AG04449 (cell line): ENCODE data around the gene SEPTIN5.

Source experiments
- CTCF ChIA-PET: fragments of 350-600 bp; formaldehyde crosslinking; extraction: SDS; loops from one replicate; lab custom pipeline; 2021; ENCODE audit warnings: antibody characterized with exemption; lab: Yijun Ruan, JAX
- POLR2A ChIA-PET: fragments of 400-600, 350-600 bp; formaldehyde crosslinking; extraction: SDS; loops from one replicate; lab custom pipeline; 2020; ENCODE audit warnings: antibody characterized with exemption, inconsistent platforms; lab: Yijun Ruan, JAX
- DNase-seq: peaks from one replicate; pipeline ENCODE4 v3.0.0-alpha.2; 2010; ENCODE audit warnings: low read depth, low spot score
- H3K4me3 ChIP-seq: 2 replicates; pipeline ENCODE4 v1.5.1; 2011; ENCODE audit warnings: low read depth, mild to moderate bottlenecking, control low read depth, low read length
- TF ChIP-seq, protein P1 (sequence below): IDR thresholded peaks from one replicate; pipeline ENCODE4 v1.5.1; 2011; ENCODE audit warnings: mild to moderate bottlenecking, moderate library complexity, low read length, control low read depth, inconsistent platforms; ENCODE audit not compliant: insufficient read depth; ENCODE audit errors: missing control alignments

SEPTIN5 gene

DNA sequence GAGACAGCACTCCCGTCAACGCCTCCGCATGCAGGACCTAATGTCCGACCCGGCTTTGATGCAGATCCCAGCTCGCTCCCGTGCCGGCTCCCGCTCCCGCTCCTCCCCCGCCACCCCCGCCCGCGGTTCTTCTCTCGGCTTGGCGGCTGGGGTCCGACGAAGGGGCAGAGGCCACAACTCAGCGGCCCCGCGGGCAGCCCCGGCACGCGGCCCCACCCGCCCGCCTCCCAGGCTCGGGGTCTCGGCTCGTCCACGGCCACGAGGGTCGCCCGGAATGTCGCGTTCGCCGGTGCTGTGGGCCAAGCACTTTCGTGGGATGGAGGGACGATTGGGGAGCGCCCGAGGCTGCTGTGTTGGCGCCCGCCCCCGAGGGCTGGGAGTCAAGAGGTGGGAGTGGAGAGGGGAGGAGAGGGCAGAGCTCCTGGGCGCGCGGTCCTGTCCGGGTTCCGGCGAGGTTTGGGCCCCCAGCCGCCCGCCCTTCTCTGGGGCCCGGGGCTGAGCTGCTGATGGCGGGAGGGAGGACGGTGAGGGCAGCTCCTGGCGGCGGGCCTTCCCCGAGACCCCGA, 40.9 kb downstream of the SEPTIN5 start:
- ChIA-PET POLR2A (no interaction called here), CTCF (interaction anchor here (2.0 kb wide), 1 partner anchor 24 kb away, joined by 9 read pairs; no protein-coding TSS in a partner anchor)
- TF ChIP-seq, protein P1, sequence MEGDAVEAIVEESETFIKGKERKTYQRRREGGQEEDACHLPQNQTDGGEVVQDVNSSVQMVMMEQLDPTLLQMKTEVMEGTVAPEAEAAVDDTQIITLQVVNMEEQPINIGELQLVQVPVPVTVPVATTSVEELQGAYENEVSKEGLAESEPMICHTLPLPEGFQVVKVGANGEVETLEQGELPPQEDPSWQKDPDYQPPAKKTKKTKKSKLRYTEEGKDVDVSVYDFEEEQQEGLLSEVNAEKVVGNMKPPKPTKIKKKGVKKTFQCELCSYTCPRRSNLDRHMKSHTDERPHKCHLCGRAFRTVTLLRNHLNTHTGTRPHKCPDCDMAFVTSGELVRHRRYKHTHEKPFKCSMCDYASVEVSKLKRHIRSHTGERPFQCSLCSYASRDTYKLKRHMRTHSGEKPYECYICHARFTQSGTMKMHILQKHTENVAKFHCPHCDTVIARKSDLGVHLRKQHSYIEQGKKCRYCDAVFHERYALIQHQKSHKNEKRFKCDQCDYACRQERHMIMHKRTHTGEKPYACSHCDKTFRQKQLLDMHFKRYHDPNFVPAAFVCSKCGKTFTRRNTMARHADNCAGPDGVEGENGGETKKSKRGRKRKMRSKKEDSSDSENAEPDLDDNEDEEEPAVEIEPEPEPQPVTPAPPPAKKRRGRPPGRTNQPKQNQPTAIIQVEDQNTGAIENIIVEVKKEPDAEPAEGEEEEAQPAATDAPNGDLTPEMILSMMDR: no peak
- no peak overlapping the region for H3K4me3 ChIP-seq
- no peak for DNase-seq

DNA sequence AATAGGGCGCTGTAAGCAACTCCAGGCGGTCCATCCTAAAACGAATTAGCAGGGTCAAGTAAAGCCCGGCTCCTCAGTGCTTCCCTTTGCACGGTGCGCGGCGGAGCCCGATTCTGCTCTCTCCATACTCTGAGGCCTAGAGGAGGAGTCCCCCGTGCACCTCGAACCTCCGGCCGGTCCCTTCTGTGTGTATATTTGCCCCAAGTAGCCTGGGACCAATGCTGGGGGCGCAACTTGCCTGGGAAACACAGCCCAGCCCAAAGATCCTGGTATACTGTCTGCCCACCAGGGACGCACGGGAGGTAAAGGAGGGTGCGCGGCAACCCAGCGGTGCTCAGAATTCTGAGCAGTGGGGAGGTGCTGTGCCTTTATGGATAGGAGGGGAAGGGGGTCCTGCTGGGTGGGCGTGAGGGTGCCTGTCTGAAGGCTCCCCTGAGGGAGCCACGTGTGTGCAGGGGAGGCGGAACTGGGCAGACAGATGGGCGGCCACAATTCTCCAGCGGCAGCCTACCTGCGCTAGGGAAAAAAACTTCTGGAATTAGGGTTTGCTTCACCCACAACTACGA, 41.5 kb downstream of the SEPTIN5 start:
- DNase-seq: no peak
- no peak overlapping the region for H3K4me3 ChIP-seq
- POLR2A ChIA-PET: no interaction called here
- TF ChIP-seq, protein P1: no peak
- CTCF ChIA-PET: interaction anchor here (0.8 to 2.4 kb wide), 5 partner anchors 9 to 160 kb away, joined by 3 to 16 read pairs (median 3); no protein-coding TSS in a partner anchor

GRCh38 chr22:19756288-19757128, 42.2 kb downstream of the SEPTIN5 start:
- CTCF ChIA-PET: interaction anchor here (0.8 to 2.4 kb wide), 7 partner anchors 10 to 161 kb away, joined by 3 to 16 read pairs (median 4); no protein-coding TSS in a partner anchor
- DNase-seq: no peak
- POLR2A ChIA-PET: no interaction called here
- H3K4me3 ChIP-seq: no peak overlapping the region
- TF ChIP-seq, protein P1: peak; percentile 52

- H3K4me3 ChIP-seq: no peak overlapping the region
- ChIA-PET CTCF (interaction anchor here (1.1 to 2.4 kb wide), 5 partner anchors 11 to 160 kb away, joined by 3 to 16 read pairs (median 4); no protein-coding TSS in a partner anchor), POLR2A (no interaction called here)
- TF ChIP-seq, protein P1: no peak
- no peak for DNase-seq
These were observed 43.1 kb downstream of the SEPTIN5 start for GRCh38 chr22:19757140-19757984.

DNA sequence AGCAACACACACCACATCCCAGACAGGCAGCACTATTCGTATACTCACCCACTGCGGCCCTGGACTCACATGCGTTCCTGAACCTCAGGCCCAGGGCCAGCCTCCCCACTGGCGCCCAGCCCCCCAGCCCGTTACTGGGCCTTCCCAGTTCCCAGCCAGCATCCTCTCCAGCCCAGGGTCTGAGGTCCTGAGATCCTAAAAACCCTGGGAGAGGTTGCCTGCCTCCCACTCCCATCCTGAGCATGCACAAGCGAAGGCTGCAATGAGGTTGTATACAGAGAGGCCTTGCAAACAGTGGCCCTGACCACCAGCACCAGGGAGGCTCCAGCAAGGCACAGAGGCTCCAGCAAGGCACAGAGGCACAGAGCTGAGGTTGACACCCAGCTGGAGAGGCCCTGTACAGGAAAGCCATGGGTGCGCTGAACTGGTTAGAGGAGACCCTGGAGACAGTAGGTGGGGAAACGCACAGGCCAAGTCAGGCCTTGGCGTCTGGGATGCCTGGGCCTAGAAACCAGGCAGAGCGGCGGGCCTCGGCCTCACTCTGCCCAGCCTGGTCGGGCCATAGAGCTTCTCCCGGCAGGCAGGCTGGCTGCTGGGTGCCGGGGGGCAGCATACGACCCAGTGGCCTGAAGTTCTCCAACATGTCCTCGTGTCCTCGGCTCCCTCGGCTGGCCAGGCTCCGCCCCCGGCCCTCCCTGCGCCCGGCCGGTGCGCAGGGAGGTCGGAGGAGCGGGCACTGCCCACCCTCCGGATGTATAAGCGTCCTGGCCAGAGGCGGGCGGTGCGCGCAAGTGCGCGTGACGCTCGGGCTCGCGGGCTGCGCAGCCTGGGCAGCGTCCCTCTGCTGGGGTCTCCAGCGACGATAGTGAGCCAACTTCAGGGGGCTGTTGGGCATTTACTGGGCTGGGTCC, 43.9 kb downstream of the SEPTIN5 start:
- H3K4me3 ChIP-seq: no peak overlapping the region
- CTCF ChIA-PET: interaction anchor here (1.1 to 2.4 kb wide), 4 partner anchors 17 to 153 kb away, joined by 4 to 16 read pairs (median 4); no protein-coding TSS in a partner anchor
- TF ChIP-seq, protein P1: no peak
- no peak for DNase-seq
- POLR2A ChIA-PET: no interaction called here
